ENCODE measurements around the gene THRB.

Gene THRB

DNA sequence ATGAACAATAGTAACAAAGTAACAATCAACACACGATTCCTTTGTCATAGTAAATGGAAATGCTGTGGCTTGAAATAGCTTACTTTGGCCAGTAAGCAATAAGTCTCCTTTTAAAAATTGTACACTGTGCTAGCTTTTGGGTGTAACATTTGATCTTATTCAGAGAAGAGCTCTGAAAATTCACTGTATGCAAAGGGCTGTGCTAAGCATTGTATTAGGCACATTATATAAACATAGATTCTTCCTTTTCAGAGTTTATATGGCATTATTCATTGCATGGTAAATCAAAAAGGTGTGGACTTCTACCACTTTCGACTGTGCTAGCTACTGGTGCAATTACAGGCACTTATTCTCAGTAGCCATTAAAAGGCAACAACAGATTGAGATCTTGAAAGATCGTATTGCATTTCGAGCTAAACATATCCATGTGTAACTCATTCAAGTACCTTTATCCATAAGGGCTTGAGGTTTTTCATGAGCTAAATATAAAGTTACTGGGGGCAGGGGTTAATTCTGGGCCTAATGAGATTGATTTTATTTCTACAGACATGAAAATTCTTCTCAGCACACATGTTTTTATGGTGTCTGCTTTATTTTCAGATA, 302.7 kb downstream of the THRB start:
- no peak for DNase-seq (ENCODE audit: low read depth in 4 of 4, low spot score in 1 of 4)

- DNase-seq (ENCODE audit: low read depth in 4 of 4, low spot score in 1 of 4), result no peak
Observed at GRCh38 chr3:24190256-24190655, 304.4 kb downstream of the THRB start.

- DNase-seq (ENCODE audit: low read depth in 4 of 4, low spot score in 1 of 4), result peak in 2 of 4 experiments; percentile 1 to 2
Observed at GRCh38 chr3:24185738-24186384, 308.8 kb downstream of the THRB start.

- no peak for DNase-seq (ENCODE audit: low read depth in 4 of 4, low spot score in 1 of 4)
Observed at GRCh38 chr3:24184528-24185176, 310.0 kb downstream of the THRB start.

GRCh38 chr3:24182756-24183155, 311.9 kb downstream of the THRB start:
- DNase-seq (ENCODE audit: low read depth in 4 of 4, low spot score in 1 of 4), result no peak

DNA sequence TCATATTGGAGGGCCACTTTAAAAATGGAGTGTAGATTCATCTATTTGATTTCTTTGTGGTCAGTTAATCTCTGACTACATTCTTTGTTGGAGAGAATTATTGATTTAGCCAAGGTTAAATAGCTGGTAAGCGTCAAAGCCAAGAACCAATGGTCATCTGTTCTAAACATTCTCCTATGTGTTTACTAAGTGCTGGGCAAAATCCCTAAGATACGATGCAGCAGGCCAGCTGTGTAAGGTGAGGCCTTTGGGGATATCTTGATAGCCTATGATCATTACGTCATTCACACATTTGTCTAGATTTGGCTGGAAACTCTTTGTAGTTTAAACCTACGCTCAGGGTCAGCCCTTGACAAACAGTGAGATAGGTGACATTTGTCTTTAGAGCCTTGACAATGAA, 313.4 kb downstream of the THRB start:
- no peak for DNase-seq (ENCODE audit: low read depth in 4 of 4, low spot score in 1 of 4)

- DNase-seq (ENCODE audit: low read depth in 4 of 4, low spot score in 1 of 4), result no peak
Observed at GRCh38 chr3:24180616-24181015, 314.0 kb downstream of the THRB start.

- DNase-seq (ENCODE audit: low read depth in 4 of 4, low spot score in 1 of 4), result no peak
Observed at GRCh38 chr3:24177201-24177600, 317.4 kb downstream of the THRB start.

DNA sequence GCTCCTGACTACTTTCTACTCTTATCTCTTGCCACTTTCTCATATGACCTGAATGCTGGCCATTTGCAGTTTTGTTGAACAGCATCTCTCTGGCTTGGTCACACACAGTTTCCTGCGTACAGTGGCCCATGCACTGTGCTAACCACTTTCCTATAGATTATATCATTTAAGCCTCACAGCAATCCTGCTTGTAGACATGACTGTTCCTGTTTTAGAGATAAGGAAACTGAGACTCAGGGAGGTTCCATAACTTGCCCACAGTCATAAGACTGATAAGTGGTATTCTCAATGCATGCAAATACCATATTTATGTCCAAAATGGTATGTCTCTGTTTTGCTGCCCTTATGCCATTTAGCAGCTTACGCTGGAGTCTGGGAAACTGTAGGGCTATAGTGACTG, 320.0 kb downstream of the THRB start:
- DNase-seq (ENCODE audit: low read depth in 4 of 4, low spot score in 1 of 4), result no peak

- DNase-seq (ENCODE audit: low read depth in 4 of 4, low spot score in 1 of 4), result no peak
Observed at GRCh38 chr3:24168977-24169376, 325.7 kb downstream of the THRB start.

- DNase-seq (ENCODE audit: low read depth in 4 of 4, low spot score in 1 of 4), result no peak
Observed at GRCh38 chr3:24167429-24167828, 327.2 kb downstream of the THRB start.

- DNase-seq (ENCODE audit: low read depth in 4 of 4, low spot score in 1 of 4), result no peak
Observed at GRCh38 chr3:24166515-24166914, 328.1 kb downstream of the THRB start.

DNA sequence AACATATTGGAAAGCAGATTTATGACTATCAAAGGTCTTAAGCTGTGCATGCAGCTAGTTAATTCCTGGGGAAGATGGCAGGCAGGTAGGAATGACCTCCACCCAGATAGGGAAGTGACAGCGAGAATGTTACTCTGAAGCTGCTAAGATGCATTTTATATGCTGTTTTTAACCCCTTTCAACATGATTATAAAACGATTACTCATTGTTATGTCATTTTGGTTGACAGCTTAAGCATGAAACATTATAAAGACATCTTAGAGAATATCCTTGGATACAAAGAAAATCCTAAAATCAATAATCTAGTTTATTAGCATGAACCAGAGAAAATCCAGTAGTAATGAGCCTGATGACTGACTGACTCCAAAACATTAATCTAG, 329.1 kb downstream of the THRB start:
- DNase-seq (ENCODE audit: low read depth in 4 of 4, low spot score in 1 of 4), result no peak

DNA sequence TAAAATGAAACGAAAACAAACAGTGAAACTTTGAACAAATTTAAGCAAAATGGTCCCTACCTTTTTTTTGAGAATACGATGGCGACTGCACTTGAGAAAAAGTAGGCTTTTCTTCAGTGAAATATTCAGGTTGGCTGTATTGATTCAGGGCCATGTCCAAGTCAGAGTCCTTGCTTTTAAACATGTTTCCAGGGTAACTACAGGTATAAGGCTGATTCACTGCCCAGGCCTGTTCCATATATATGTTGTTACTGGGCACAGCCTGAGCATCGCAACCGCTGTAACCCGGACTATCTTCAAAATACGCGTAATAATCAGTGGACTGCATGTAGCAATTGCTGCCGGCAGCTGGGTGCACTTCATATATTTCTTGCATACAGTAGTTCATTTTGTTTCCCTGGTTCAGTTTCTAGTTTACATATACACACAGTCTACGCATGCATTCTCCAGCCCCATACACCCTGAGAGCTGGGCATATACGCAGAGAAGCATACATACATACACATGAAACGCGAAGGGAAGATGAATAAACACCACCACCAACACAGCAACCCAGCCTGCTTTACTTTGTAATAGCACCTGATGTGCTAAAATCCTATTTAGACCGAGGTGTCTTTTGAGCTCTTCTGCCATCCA, 329.6 kb downstream of the THRB start:
- DNase-seq (ENCODE audit: low read depth in 4 of 4, low spot score in 1 of 4), result no peak

DNA sequence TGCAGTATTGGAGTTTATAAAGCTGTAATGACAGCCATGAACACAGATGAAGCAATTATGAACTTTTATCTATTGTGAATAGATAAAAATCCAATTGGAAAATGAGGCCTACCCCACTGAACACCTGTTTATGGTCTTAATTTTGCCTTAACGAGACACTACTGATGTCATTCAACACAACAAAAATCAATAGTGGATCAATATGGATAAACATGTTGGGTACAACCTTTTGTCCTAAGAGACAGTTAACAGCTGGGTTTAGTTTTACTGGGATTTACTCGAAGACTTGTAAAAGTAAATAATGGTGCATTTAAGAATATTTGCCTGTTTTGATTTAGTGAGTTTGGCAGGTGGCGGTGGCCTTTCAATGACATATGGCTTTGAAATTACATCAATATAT, 331.7 kb downstream of the THRB start:
- DNase-seq (ENCODE audit: low read depth in 4 of 4, low spot score in 1 of 4), result no peak

GRCh38 chr3:24161841-24162240, 332.8 kb downstream of the THRB start:
- no peak for DNase-seq (ENCODE audit: low read depth in 4 of 4, low spot score in 1 of 4)

- no peak for DNase-seq (ENCODE audit: low read depth in 4 of 4, low spot score in 1 of 4)
Observed at GRCh38 chr3:24160424-24161095, 334.1 kb downstream of the THRB start.

GRCh38 chr3:24158761-24159454, 335.7 kb downstream of the THRB start:
- DNase-seq (ENCODE audit: low read depth in 4 of 4, low spot score in 1 of 4), result no peak

DNA sequence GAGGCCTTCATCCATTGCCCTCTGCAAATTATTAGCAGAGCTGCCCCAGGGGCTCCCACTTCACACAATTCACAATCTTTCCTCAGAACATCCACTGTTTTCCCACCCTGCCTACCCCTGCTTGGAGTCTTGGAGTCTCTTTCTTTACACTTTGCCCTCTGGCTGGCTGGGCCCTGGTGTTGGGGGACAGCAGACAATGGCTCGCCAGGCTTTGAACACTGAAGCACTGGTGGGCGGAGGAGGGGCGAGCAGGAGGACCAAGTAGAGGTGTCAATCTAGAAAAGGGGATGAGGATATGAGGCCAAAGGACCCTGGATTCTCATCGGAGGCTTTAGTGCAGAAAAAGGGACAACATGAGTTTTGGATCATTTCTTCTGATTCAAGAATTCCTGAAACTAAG, 337.5 kb downstream of the THRB start:
- no peak for DNase-seq (ENCODE audit: low read depth in 4 of 4, low spot score in 1 of 4)

DNA sequence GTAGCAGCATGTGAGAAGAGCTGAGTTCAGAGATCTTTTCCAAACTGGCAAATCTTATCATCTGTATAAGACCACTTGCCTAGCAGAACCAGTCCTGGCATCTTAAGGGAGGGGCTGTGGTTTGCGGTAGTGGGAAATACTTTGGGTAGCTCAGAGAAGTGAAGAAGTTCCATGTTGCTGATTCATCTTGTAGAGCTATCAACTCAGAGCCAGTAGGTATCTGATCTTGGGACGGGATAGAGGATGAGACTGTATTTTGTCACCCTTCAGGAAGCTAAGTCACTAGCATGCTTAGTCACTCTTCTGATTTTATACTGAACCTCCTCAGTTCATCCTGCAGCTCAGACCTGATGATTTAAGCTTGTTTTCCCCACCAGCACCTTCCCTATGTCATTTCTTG, 338.2 kb downstream of the THRB start:
- no peak for DNase-seq (ENCODE audit: low read depth in 4 of 4, low spot score in 1 of 4)

- DNase-seq (ENCODE audit: low read depth in 4 of 4, low spot score in 1 of 4), result no peak
Observed at GRCh38 chr3:24155276-24155675, 339.4 kb downstream of the THRB start.
